Sigmoid colon (tissue), 7 donors: ENCODE measurements around the gene SET. TPM values are rescaled to one million over a fixed set of nuclear protein-coding genes. Genes with fewer than 3 reads are reported as not detected.
"Not testable (repeated sequence)": the region's sequence is repeated elsewhere in the genome, so short reads cannot be mapped to it uniquely, and the experiment has no call there.

Source experiments
- DNase-seq: peaks from one replicate; pipeline ENCODE4 v3.0.0-alpha.2; 2019
- H3K27ac ChIP-seq, 4 donors: fragments of 200-600 bp; sonication (generic); one replicate each; pipeline ENCODE4 v1.5.1; 2016 to 2019; ENCODE audit warnings: mild to moderate bottlenecking in 1 of 4
- H3K27me3 ChIP-seq, 3 donors: fragments of 200-600 bp; sonication (generic); one replicate each; pipeline ENCODE4 v1.5.1; 2019; ENCODE audit warnings: mild to moderate bottlenecking in 1 of 3
- H3K36me3 ChIP-seq, 4 donors: fragments of 200-600 bp; sonication (generic); one replicate each; pipeline ENCODE4 v1.5.1; 2016 to 2019
- H3K4me1 ChIP-seq, 4 donors: fragments of 200-600 bp; sonication (generic); one replicate each; pipeline ENCODE4 v1.5.1; 2017 to 2019
- H3K4me3 ChIP-seq, 4 donors: fragments of 200-600 bp; sonication (generic); one replicate each; pipeline ENCODE4 v1.5.1; 2017 to 2019; ENCODE audit warnings: mild to moderate bottlenecking in 2 of 4, moderate library complexity in 1 of 4
- H3K9me3 ChIP-seq, 4 donors: fragments of 200-600 bp in 3 of 4; sonication (generic) in 3 of 4; one replicate each; pipeline versions ENCODE4 v1.5.1 to v1.6.1; 2013 to 2019
- EP300 ChIP-seq, 4 donors: sonication (generic); formaldehyde crosslinking; IDR thresholded peaks; one replicate each; pipeline ENCODE4 v1.6.1; 2017; ENCODE audit warnings: antibody characterized with exemption in 4 of 4
- POLR2A ChIP-seq, 2 donors: fragments of 450-650 bp; IDR thresholded peaks; one replicate each; pipeline ENCODE4 v1.6.1; 2016; ENCODE audit warnings: antibody characterized with exemption in 2 of 2, mild to moderate bottlenecking in 2 of 2, moderate library complexity in 2 of 2
- POLR2AphosphoS5 ChIP-seq, 4 donors: sonication (generic); formaldehyde crosslinking; IDR thresholded peaks; one replicate each; pipeline ENCODE4 v1.6.1; 2017; ENCODE audit warnings: antibody characterized with exemption in 4 of 4
- WGBS, 2 donors: extraction: QIAGEN DNeasy Blood & Tissue Kit; methylation state at CpG; one replicate each; pipeline ENCODE4 v1.1.7; 2013; 5-methylcytosine and 5-hydroxymethylcytosine counted together
- intact Hi-C: fragments of 100-400 bp; cut with DNase I; formaldehyde crosslinking; loops from one replicate; pipeline ENCODE4 v1.15.1; 2023
- polyA plus RNA-seq, 3 donors: library from polyadenylated mRNA; stranded (reverse); fragments of 200-250 nt; gene quantifications; one replicate each; pipeline ENCODE4 v1.2.3, GENCODE V29; 2013
- total RNA-seq, 4 donors: library from RNA; depleted of rRNA; stranded (reverse); fragments of >200 nt; gene quantifications; one replicate each; pipeline ENCODE4 v1.1.0, GENCODE V29; 2016
- TF ChIP-seq, protein P1 (sequence below), 4 experiments: fragments of 450-650 bp in 3 of 4; fragments of 200-600 bp in 1 of 4; IDR thresholded peaks; one replicate each; pipeline ENCODE4 v1.5.1; 2016 to 2019; ENCODE audit warnings: antibody characterized with exemption in 4 of 4, mild to moderate bottlenecking in 3 of 4, moderate library complexity in 2 of 4
- donor health status: healthy with polysubstance abuse.
- donor health status: Bipolar disorder and iron deficiency.
- donor health status: healthy.

The SET gene
- total and polyA plus RNA-seq, 7 donors, result 77.2 to 195 (median 182) TPM

- H3K9me3 ChIP-seq, result no peaks in the 10 kb centered on the region
- peaks cover 0 to 6% (median 1%) of the 10 kb centered on the region in 4 donors for H3K4me1 ChIP-seq
These were observed 8.1 kb downstream of the SET start for GRCh38 chr9:128696923-128697707.

GRCh38 chr9:128699096-128699795 lies 10.2 kb downstream of the SET start:
- 82 to 92% methylated on average over 30 of the region's 30 CpGs for WGBS, 2 donors
- H3K4me3 ChIP-seq, H3K9me3 ChIP-seq, intact Hi-C loops, H3K27ac ChIP-seq, H3K27me3 ChIP-seq: not testable (repeated sequence)
- peak; percentile 46 for DNase-seq
- Histone ChIP-seq H3K4me1 (peaks cover 0 to 19% (median 13%) of the 10 kb centered on the region in 4 donors), H3K36me3 (peaks cover 3 to 28% (median 7%) of the 10 kb centered on the region in 4 donors)

More at GRCh38 chr9:128696923-128697707, 8.1 kb downstream of the SET start:
- no peak overlapping the region for H3K27ac ChIP-seq
- H3K36me3 ChIP-seq, result peaks cover 16 to 49% (median 27%) of the 10 kb centered on the region in 4 donors
- WGBS, 2 donors, result 74 to 75% methylated on average over 8 of the region's 8 CpGs
- no peaks in the 10 kb centered on the region for H3K27me3 ChIP-seq
- DNase-seq, result peak; percentile 17
- intact Hi-C loops, result no loop called here
- no peak overlapping the region for H3K4me3 ChIP-seq
- no peak for TF ChIP-seq POLR2A (IDR thresholded peaks at IDR 0.05)
- TF ChIP-seq, protein P1, sequence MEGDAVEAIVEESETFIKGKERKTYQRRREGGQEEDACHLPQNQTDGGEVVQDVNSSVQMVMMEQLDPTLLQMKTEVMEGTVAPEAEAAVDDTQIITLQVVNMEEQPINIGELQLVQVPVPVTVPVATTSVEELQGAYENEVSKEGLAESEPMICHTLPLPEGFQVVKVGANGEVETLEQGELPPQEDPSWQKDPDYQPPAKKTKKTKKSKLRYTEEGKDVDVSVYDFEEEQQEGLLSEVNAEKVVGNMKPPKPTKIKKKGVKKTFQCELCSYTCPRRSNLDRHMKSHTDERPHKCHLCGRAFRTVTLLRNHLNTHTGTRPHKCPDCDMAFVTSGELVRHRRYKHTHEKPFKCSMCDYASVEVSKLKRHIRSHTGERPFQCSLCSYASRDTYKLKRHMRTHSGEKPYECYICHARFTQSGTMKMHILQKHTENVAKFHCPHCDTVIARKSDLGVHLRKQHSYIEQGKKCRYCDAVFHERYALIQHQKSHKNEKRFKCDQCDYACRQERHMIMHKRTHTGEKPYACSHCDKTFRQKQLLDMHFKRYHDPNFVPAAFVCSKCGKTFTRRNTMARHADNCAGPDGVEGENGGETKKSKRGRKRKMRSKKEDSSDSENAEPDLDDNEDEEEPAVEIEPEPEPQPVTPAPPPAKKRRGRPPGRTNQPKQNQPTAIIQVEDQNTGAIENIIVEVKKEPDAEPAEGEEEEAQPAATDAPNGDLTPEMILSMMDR (IDR thresholded peaks at IDR 0.05), result no peak
- TF ChIP-seq EP300 (IDR thresholded peaks at IDR 0.05), result no peak
- no peak for TF ChIP-seq POLR2AphosphoS5 (IDR thresholded peaks at IDR 0.05)

DNA sequence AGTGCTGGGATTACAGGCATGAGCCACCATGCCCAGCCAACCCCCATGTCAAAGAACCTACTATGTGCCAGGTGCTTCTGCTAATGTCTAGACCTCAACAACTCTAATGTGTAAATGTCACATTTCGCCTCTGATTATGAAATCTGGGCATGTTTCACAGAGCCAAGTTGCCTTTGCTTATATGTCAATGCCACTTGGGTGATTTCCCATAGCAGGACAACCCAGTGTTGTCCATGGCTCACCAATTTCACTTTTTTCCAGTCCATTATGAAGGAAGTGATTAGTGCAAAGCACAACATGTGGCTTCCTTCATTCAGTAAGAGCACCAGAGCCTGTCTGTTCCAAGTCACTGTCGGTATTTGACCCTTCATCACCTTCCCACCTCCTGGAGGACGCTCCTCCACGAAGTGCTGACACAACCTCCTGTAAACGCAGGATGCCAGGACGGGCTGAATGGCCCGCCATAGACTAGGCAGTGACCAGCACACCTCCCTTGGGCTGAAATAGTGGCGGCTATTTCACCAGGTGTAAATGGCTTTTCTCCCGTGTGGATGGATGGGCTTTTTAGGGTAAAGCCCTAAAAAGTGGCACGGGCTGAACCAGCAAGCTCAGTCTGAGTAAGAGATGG lies 12.3 kb downstream of the SET start:
- 79 to 81% methylated on average over 10 of the region's 10 CpGs for WGBS, 2 donors
- no peaks in the 10 kb centered on the region for H3K9me3 ChIP-seq
- DNase-seq, result peak; percentile 58
- no peaks in the 10 kb centered on the region for H3K27me3 ChIP-seq
- intact Hi-C loops, result loop anchor here (5.0 kb wide), 3 partner anchors 44 to 144 kb away; partner anchors contain the start of genes DYNC2I2 and TBC1D13
- H3K4me3 ChIP-seq, result no peak overlapping the region
- no peak overlapping the region for H3K27ac ChIP-seq
- TF ChIP-seq EP300 (IDR thresholded peaks at IDR 0.05) (no peak), POLR2A (IDR thresholded peaks at IDR 0.05) (no peak), POLR2AphosphoS5 (IDR thresholded peaks at IDR 0.05) (no peak)
- TF ChIP-seq, protein P1 (IDR thresholded peaks at IDR 0.05), result no peak
- peaks cover 0 to 7% (median 0%) of the 10 kb centered on the region in 4 donors for H3K36me3 ChIP-seq
- H3K4me1 ChIP-seq, result peaks cover 0 to 19% (median 13%) of the 10 kb centered on the region in 4 donors

DNA sequence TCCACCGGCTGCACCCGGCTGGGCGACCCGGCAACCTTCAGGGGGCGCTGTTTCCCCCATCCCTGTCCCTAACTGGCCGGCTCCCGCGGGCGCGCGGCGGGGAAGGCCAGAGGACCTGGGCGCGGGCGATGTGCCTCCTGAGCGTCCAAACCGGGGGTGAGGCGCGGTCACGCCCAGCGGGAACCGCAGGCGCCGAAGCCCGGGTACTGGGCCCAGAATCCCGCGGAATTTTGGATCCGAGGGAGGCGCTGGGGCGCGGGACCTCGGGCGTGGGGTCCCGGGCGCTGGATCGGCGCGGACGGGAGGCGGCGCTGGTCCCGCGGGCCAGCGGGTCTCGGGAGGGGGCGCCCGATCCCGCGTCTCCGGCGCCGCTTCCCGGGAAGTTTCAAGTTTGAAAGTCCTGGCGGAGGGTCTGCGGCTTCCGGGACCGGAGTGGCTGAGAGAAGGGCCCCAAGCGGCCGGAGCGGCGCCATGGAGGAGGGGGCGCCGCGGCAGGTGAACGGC lies 13.5 kb downstream of the SET start, which contains the start of gene PKN3:
PKN3 (plus strand) TSS at position 59 of the 504 bp plus-strand sequence; CDS start at position 472, 413 bp downstream.
- Histone ChIP-seq H3K27ac (peak within 1 kb of the TSS; percentile 69 to 84 (median 76)), H3K4me1 (peaks cover 0 to 19% (median 13%) of the 10 kb centered on the region in 4 donors), H3K36me3 (no peaks in the 10 kb centered on the region), H3K4me3 (peak within 1 kb of the TSS; percentile 65 to 82 (median 76)), H3K27me3 (no peaks in the 10 kb centered on the region), H3K9me3 (no peaks in the 10 kb centered on the region)
- TF ChIP-seq EP300 (IDR thresholded peaks at IDR 0.05) (no peak), POLR2A (IDR thresholded peaks at IDR 0.05) (no peak), POLR2AphosphoS5 (IDR thresholded peaks at IDR 0.05) (peak in 1 of 4 donors; percentile 38)
- TF ChIP-seq, protein P1 (IDR thresholded peaks at IDR 0.05), result peak; percentile 69 to 92 (median 76)
- peak; percentile 91 for DNase-seq
- intact Hi-C loops, result loop anchor here (5.0 kb wide), 3 partner anchors 45 to 145 kb away; partner anchors contain the start of genes DYNC2I2 and TBC1D13
- WGBS, 2 donors, result 0% methylated on average over 65 of the region's 65 CpGs
